ENCODE results near the gene RAB7B. TPM values are rescaled to one million over a fixed set of nuclear protein-coding genes. Genes with fewer than 3 reads are reported as not detected.

Gene RAB7B
- total and polyA plus RNA-seq, 9 of the 15 experiments (the other 6 are each of a cell fraction or from before 2014, with no cell fraction given) = 0.03 to 0.29 (median 0.07) TPM; not detected in 4

GRCh38 chr1:205972491-205973168, 30.6 kb downstream of the RAB7B start:
- 43% methylated on average over 9 of the region's 11 CpGs for WGBS (ENCODE audit: insufficient coverage, low coverage, missing lambda C conversion rate)
- DNase-seq (ENCODE audit: extremely low read depth in 1 of 4, low spot score in 3 of 4) = no peak

More at GRCh38 chr1:205972491-205973168, 30.6 kb downstream of the RAB7B start:
- Histone ChIP-seq H3K9me1 (ENCODE audit: control insufficient read depth, insufficient read depth, low read length) (no peaks in the 10 kb centered on the region), H3K9ac (ENCODE audit: insufficient read depth in 1 of 2, low read depth in 2 of 2, low read length in 2 of 2) (no peak overlapping the region), H3K27me3 (ENCODE audit: control insufficient read depth in 2 of 2, insufficient read depth in 2 of 2, low read length in 2 of 2) (peaks cover 8 to 30% of the 10 kb centered on the region in 2 experiments), H3K4me2 (ENCODE audit: insufficient read depth, low read length) (no peak overlapping the region), H3K36me3 (ENCODE audit: control insufficient read depth, insufficient read depth, low read length) (no peaks in the 10 kb centered on the region), H3K27ac (ENCODE audit: extremely low read depth, low read depth, low read length) (no peak overlapping the region), H3K79me2 (ENCODE audit: control insufficient read depth, insufficient read depth, low read length) (no peaks in the 10 kb centered on the region), H3K4me3 (no peak overlapping the region), H2AFZ (ENCODE audit: low read depth, low read length) (no peak overlapping the region), H3K9me3 (replicated peaks; ENCODE audit: control insufficient read depth, insufficient read depth, low read depth, low read length) (no peaks in the 10 kb centered on the region; the same call in 1 of the 2 replicates), H3K4me1 (replicated peaks in 1 of 2; ENCODE audit: control insufficient read depth in 2 of 2, insufficient read depth in 2 of 2, low read length in 2 of 2) (peaks cover 0 to 4% of the 10 kb centered on the region in 2 experiments; a peak in 1 of 5 replicates), H4K20me1 (replicated peaks; ENCODE audit: control insufficient read depth, insufficient read depth, low read length) (peaks cover 4% of the 10 kb centered on the region; the same call in 1 of the 2 replicates)
- no peak for FAIRE-seq
- ATAC-seq = peak; percentile 57
- ChIA-PET POLR2A (interaction anchor here (1.7 kb wide), 1 partner anchor 13 kb away, joined by 5 read pairs; no protein-coding TSS in a partner anchor), CTCF (ENCODE audit: low intra/inter-chr PET ratio) (no interaction called here)
- TF ChIP-seq CBFB (CRISPR knock-in tag; IDR thresholded peaks at IDR 0.05) (0 out of 2 replicates have a peak, but pooled peaks have one; percentile 47), ATF6 (CRISPR knock-in tag; IDR thresholded peaks at IDR 0.05) (no peak), NFIC (IDR thresholded peaks at IDR 0.05) (no peak), ZC3H4 (CRISPR knock-in tag; IDR thresholded peaks at IDR 0.05; ENCODE audit: borderline replicate concordance) (0 out of 2 replicates have a peak, but pooled peaks have one; percentile 16), ZNF830 (CRISPR knock-in tag; IDR thresholded peaks at IDR 0.05) (no peak), OTX1 (CRISPR knock-in tag; IDR thresholded peaks at IDR 0.05) (0 out of 2 replicates have a peak, but pooled peaks have one; percentile 12), LEF1 (IDR thresholded peaks at IDR 0.05) (no peak), CREBBP (IDR thresholded peaks at IDR 0.05; ENCODE audit: low read depth, low read length) (peak; percentile 26), USF1 (CRISPR knock-in tag; IDR thresholded peaks at IDR 0.05) (0 out of 2 replicates have a peak, but pooled peaks have one; percentile 9), ZNF551 (CRISPR knock-in tag; IDR thresholded peaks at IDR 0.05) (no peak), CBX1 (IDR thresholded peaks at IDR 0.05; ENCODE audit: low read depth) (peak; percentile 71), FOXM1 (IDR thresholded peaks at IDR 0.05; ENCODE audit: low read depth) (no peak), FOXM1 (CRISPR knock-in tag; IDR thresholded peaks at IDR 0.05; ENCODE audit: low read depth) (0 out of 2 replicates have a peak, but pooled peaks have one; percentile 63)
- in situ Hi-C loops (cut with MboI) (no loop called here), intact Hi-C loops (cut with micrococcal nuclease) (no loop called here)
- no TSS peak for BruUV-seq (replicated peaks)
